ENCODE data around the gene CACNA1C.

GRCh38 chr12:2678426-2678825 lies 625.6 kb downstream of the CACNA1C start:
- no peak for TF ChIP-seq CTCF (IDR thresholded peaks at IDR 0.05)
- TF ChIP-seq POLR2A (IDR thresholded peaks at IDR 0.05): no peak
- TF ChIP-seq POLR2AphosphoS5 (IDR thresholded peaks at IDR 0.05): no peak
